GM23338 (cell line): Measurements from ENCODE around the gene EFNA4. TPM values are rescaled to one million over a fixed set of nuclear protein-coding genes. Genes with fewer than 3 reads are reported as not detected.

ENCODE experiments used
- ATAC-seq: fragments of 200-7000 bp; cut with Tn5 transposase; 3 replicates; pipeline ENCODE4 v1.9.1; 2020
- DNase-seq: peaks from one replicate; pipeline ENCODE4 v3.0.0-alpha.2; 2015; ENCODE audit warnings: low spot score
- H2AFZ ChIP-seq: fragments of 200-600 bp; sonication (generic); 2 replicates; pipeline ENCODE4 v1.8.0; 2016; ENCODE audit warnings: antibody characterized with exemption, mild to moderate bottlenecking, moderate library complexity
- H3F3A ChIP-seq: fragments of 200-600 bp; sonication (generic); replicated peaks from 2 replicates; pipeline ENCODE4 v1.8.0; 2017; ENCODE audit warnings: antibody characterized with exemption, mixed run types, low read depth
- H3K27ac ChIP-seq: fragments of 200-600 bp; sonication (generic); 2 replicates; pipeline ENCODE4 v1.6.1; 2016; ENCODE audit warnings: low read depth
- H3K27me3 ChIP-seq: fragments of 200-600 bp; sonication (generic); 2 replicates; pipeline ENCODE4 v1.8.0; 2016; ENCODE audit warnings: mild to moderate bottlenecking, mixed run types, moderate library complexity; ENCODE audit not compliant: insufficient read depth
- H3K36me3 ChIP-seq: fragments of 200-600 bp; sonication (generic); 2 replicates; pipeline ENCODE4 v1.8.0; 2016; ENCODE audit warnings: mild to moderate bottlenecking; ENCODE audit not compliant: insufficient read depth
- H3K4me1 ChIP-seq: fragments of 200-600 bp; sonication (generic); 2 replicates; pipeline ENCODE4 v1.8.0; 2016; ENCODE audit warnings: mild to moderate bottlenecking, moderate library complexity; ENCODE audit not compliant: insufficient read depth
- H3K4me2 ChIP-seq: fragments of 200-600 bp; sonication (generic); 2 replicates; pipeline ENCODE4 v1.7.1; 2017; ENCODE audit warnings: mixed run types
- H3K4me3 ChIP-seq: fragments of 200-600 bp; sonication (generic); 2 replicates; pipeline ENCODE4 v1.6.1; 2016; ENCODE audit warnings: mixed run types
- H3K79me2 ChIP-seq: fragments of 200-600 bp; sonication (generic); replicated peaks from 2 replicates; pipeline ENCODE4 v1.8.0; 2017; ENCODE audit warnings: mild to moderate bottlenecking; ENCODE audit not compliant: insufficient read depth
- H3K9me2 ChIP-seq: fragments of 200-600 bp; sonication (generic); 2 replicates; pipeline ENCODE4 v1.8.0; 2017; ENCODE audit not compliant: insufficient read depth
- H4K20me1 ChIP-seq: fragments of 200-600 bp; sonication (generic); replicated peaks from 2 replicates; pipeline ENCODE4 v1.8.0; 2017; ENCODE audit warnings: mild to moderate bottlenecking; ENCODE audit not compliant: insufficient read depth
- H3K27ac Mint-ChIP-seq: 2 replicates; pipeline ENCODE4 v1.8.0; 2020; ENCODE audit warnings: inconsistent platforms, mild to moderate bottlenecking, moderate library complexity, mixed read lengths
- H3K27me3 Mint-ChIP-seq: 3 replicates; pipeline ENCODE4 v1.8.0; 2022; ENCODE audit warnings: low read depth, mild to moderate bottlenecking, moderate library complexity, mixed read lengths, inconsistent platforms; ENCODE audit not compliant: insufficient read depth, poor library complexity
- H3K36me3 Mint-ChIP-seq: 3 replicates; pipeline ENCODE4 v1.8.0; 2021; ENCODE audit warnings: low read depth, mild to moderate bottlenecking, inconsistent platforms, moderate library complexity, mixed read lengths
- H3K4me1 Mint-ChIP-seq: 3 replicates; pipeline ENCODE4 v1.8.0; 2020; ENCODE audit warnings: mild to moderate bottlenecking, inconsistent platforms, mixed read lengths
- H3K4me3 Mint-ChIP-seq: 3 replicates; pipeline ENCODE4 v1.8.0; 2021; ENCODE audit warnings: moderate library complexity, mild to moderate bottlenecking, inconsistent platforms, mixed read lengths
- H3K9me3 Mint-ChIP-seq: 3 replicates; pipeline ENCODE4 v1.8.0; 2020; ENCODE audit warnings: moderate library complexity, mild to moderate bottlenecking, inconsistent platforms, mixed read lengths
- CREB1 ChIP-seq: fragments of 250-450 bp; sonication (Bioruptor Pico); IDR thresholded peaks from 2 replicates; pipeline ENCODE4 v1.5.0; 2020; ENCODE audit warnings: low read depth, mild to moderate bottlenecking, moderate library complexity
- CTCF ChIP-seq, 2 experiments: fragments of 200-600 bp in 1 of 2; sonication (generic) in 1 of 2; conservative IDR thresholded peaks; 2 replicates each; pipeline versions ENCODE4 v1.5.1 to v1.6.1; 2016 to 2017; ENCODE audit warnings: antibody characterized with exemption in 2 of 2, low read depth in 2 of 2, mild to moderate bottlenecking in 2 of 2, moderate library complexity in 1 of 2
- ETS1 ChIP-seq: IDR thresholded peaks from 2 replicates; pipeline ENCODE4 v1.6.1; 2016; ENCODE audit warnings: antibody characterized with exemption
- JUNB ChIP-seq: IDR thresholded peaks from one replicate; pipeline ENCODE4 v1.6.1; 2016; ENCODE audit warnings: antibody characterized with exemption; ENCODE audit not compliant: unreplicated experiment
- NANOG ChIP-seq: IDR thresholded peaks from 2 replicates; pipeline ENCODE4 v1.6.1; 2016; ENCODE audit warnings: antibody characterized with exemption, borderline replicate concordance
- REST ChIP-seq: IDR thresholded peaks from one replicate; pipeline ENCODE4 v1.6.1; 2018; ENCODE audit warnings: antibody characterized with exemption; ENCODE audit not compliant: unreplicated experiment
- STAT1 ChIP-seq: IDR thresholded peaks from one replicate; pipeline ENCODE4 v1.6.1; 2016; ENCODE audit warnings: antibody characterized with exemption; ENCODE audit not compliant: unreplicated experiment
- ZNF114 ChIP-seq: fragments of 250-450 bp; sonication (Bioruptor Pico); IDR thresholded peaks from 2 replicates; pipeline ENCODE4 v1.5.0; 2020; ENCODE audit warnings: mild to moderate bottlenecking, moderate library complexity
- ZNF331 ChIP-seq: fragments of 250-450 bp; sonication (Bioruptor Pico); IDR thresholded peaks from 2 replicates; pipeline ENCODE4 v1.5.0; 2020; ENCODE audit warnings: low read depth, mild to moderate bottlenecking, moderate library complexity
- ZNF462 ChIP-seq: fragments of 250-450 bp; sonication (Bioruptor Pico); IDR thresholded peaks from 2 replicates; pipeline ENCODE4 v1.5.0; 2020; ENCODE audit warnings: mild to moderate bottlenecking, moderate library complexity
- polyA plus RNA-seq: library from polyadenylated mRNA; unstranded; fragments of >200 nt; fragmentation: Nextera tagmentation; extraction: Ambion mirVana; gene quantifications from 2 replicates; pipeline ENCODE4 v1.2.1, GENCODE V29; 2016
- total RNA-seq: library from RNA; depleted of rRNA; stranded (reverse); fragments of >200 nt; shearing (Covaris generic); gene quantifications from 2 replicates; pipeline ENCODE4 v1.2.3, GENCODE V29; 2014

Gene EFNA4
- total and polyA plus RNA-seq, 2 experiments from 2014 or later, result 11.1 to 22.9 TPM

GRCh38 chr1:155034318-155035208, 29.0 kb upstream of the EFNA4 start:
- no peak for DNase-seq
- no peak overlapping the region; the same call in 2 of the 3 replicates for H3K4me3 Mint-ChIP-seq
- Histone ChIP-seq H3K27me3 (no peaks in the 10 kb centered on the region), H3K4me1 (no peaks in the 10 kb centered on the region), H3K4me3 (no peak overlapping the region), H3K36me3 (no peaks in the 10 kb centered on the region), H3K4me2 (no peak overlapping the region), H3F3A (no peaks in the 10 kb centered on the region), H2AFZ (no peak overlapping the region), H3K79me2 (no peaks in the 10 kb centered on the region), H4K20me1 (no peaks in the 10 kb centered on the region), H3K9me2 (no peaks in the 10 kb centered on the region), H3K27ac (no peak overlapping the region)
- H3K27me3 Mint-ChIP-seq, result peaks cover 10% of the 10 kb centered on the region
- no peak for TF ChIP-seq NANOG
- TF ChIP-seq ETS1, result no peak
- TF ChIP-seq ZNF462 (CRISPR knock-in tag), result no peak
- no peak for TF ChIP-seq JUNB
- no peak for TF ChIP-seq CTCF (conservative IDR thresholded peaks at IDR 0.05; ENCODE audit: low read depth in 2 of 2)
- no peak for TF ChIP-seq STAT1
- TF ChIP-seq REST, result no peak
- no peak for TF ChIP-seq CREB1 (CRISPR knock-in tag)
- TF ChIP-seq ZNF114, result no peak
- no peak for TF ChIP-seq ZNF331 (CRISPR knock-in tag)
- no peaks in the 10 kb centered on the region for H3K36me3 Mint-ChIP-seq
- ATAC-seq, result no peak
- peaks cover 2% of the 10 kb centered on the region; the same call in 1 of the 3 replicates for H3K4me1 Mint-ChIP-seq
- H3K9me3 Mint-ChIP-seq, result no peaks in the 10 kb centered on the region
- no peak overlapping the region for H3K27ac Mint-ChIP-seq
